Measurements from ENCODE around the gene DHCR24.
"Not testable (repeated sequence)": the region's sequence is repeated elsewhere in the genome, so short reads cannot be mapped to it uniquely, and the experiment has no call there.

DHCR24 gene

GRCh38 chr1:54886724-54887664, at the start of gene DHCR24:
DHCR24 (minus strand) TSS chr1:54887195; CDS start chr1:54887119, 76 bp downstream.
- FAIRE-seq = no peak

- FAIRE-seq = no peak
Observed at GRCh38 chr1:54936791-54937190, 49.8 kb upstream of the DHCR24 start.

GRCh38 chr1:54934869-54935268, 47.9 kb upstream of the DHCR24 start:
- no peak for FAIRE-seq

- FAIRE-seq = not testable (repeated sequence)
Observed at GRCh38 chr1:54934081-54934480, 47.1 kb upstream of the DHCR24 start.

GRCh38 chr1:54931275-54931840, 44.4 kb upstream of the DHCR24 start:
- FAIRE-seq = no peak

GRCh38 chr1:54929700-54930099, 42.7 kb upstream of the DHCR24 start:
- FAIRE-seq = no peak

GRCh38 chr1:54928327-54928726, 41.3 kb upstream of the DHCR24 start:
- no peak for FAIRE-seq

GRCh38 chr1:54927472-54928240, 40.7 kb upstream of the DHCR24 start:
- no peak for FAIRE-seq

GRCh38 chr1:54926970-54927369, 40.0 kb upstream of the DHCR24 start:
- peak; percentile 94 for FAIRE-seq

- FAIRE-seq = no peak
Observed at GRCh38 chr1:54922921-54923421, 36.0 kb upstream of the DHCR24 start.

- FAIRE-seq = no peak
Observed at GRCh38 chr1:54922040-54922761, 35.2 kb upstream of the DHCR24 start.

- no peak for FAIRE-seq
Observed at GRCh38 chr1:54919367-54920359, 32.7 kb upstream of the DHCR24 start.

GRCh38 chr1:54911076-54911475, 24.1 kb upstream of the DHCR24 start:
- FAIRE-seq = not testable (repeated sequence)

- no peak for FAIRE-seq
Observed at GRCh38 chr1:54906586-54906985, 19.6 kb upstream of the DHCR24 start.

GRCh38 chr1:54904476-54905048, 17.6 kb upstream of the DHCR24 start:
- no peak for FAIRE-seq

- FAIRE-seq = no peak
Observed at GRCh38 chr1:54894271-54894670, 7.3 kb upstream of the DHCR24 start.

GRCh38 chr1:54892586-54892985, 5.6 kb upstream of the DHCR24 start:
- FAIRE-seq = no peak

- FAIRE-seq = no peak
Observed at GRCh38 chr1:54889132-54889725, 2.2 kb upstream of the DHCR24 start.

- no peak for FAIRE-seq
Observed at GRCh38 chr1:54888080-54888733, 1.2 kb upstream of the DHCR24 start.

- no peak for FAIRE-seq
Observed at GRCh38 chr1:54887665-54888071, 673 bp upstream of the DHCR24 start.
